IPS-18a (cell line): ENCODE data around the gene TJP1.

Source experiments
- H3K27ac ChIP-seq: one replicate; pipeline ENCODE4 v1.5.1; 2013; ENCODE audit warnings: low read length
- H3K27me3 ChIP-seq: one replicate; pipeline ENCODE4 v1.6.1; 2013; ENCODE audit warnings: mild to moderate bottlenecking, low read length; ENCODE audit not compliant: control insufficient read depth, insufficient read depth
- H3K36me3 ChIP-seq: one replicate; pipeline ENCODE4 v1.6.1; 2013; ENCODE audit warnings: low read depth, low read length; ENCODE audit not compliant: control insufficient read depth
- H3K4me1 ChIP-seq: one replicate; pipeline ENCODE4 v1.6.1; 2013; ENCODE audit warnings: low read depth, low read length; ENCODE audit not compliant: control insufficient read depth
- H3K4me3 ChIP-seq: one replicate; pipeline ENCODE4 v1.5.1; 2013; ENCODE audit warnings: low read length
- H3K9ac ChIP-seq: one replicate; pipeline ENCODE4 v1.6.1; 2013; ENCODE audit warnings: mild to moderate bottlenecking, low read length, moderate library complexity
- H3K9me3 ChIP-seq: one replicate; pipeline ENCODE4 v1.6.1; 2013; ENCODE audit warnings: low read depth, low read length; ENCODE audit not compliant: control insufficient read depth

TJP1 gene

DNA sequence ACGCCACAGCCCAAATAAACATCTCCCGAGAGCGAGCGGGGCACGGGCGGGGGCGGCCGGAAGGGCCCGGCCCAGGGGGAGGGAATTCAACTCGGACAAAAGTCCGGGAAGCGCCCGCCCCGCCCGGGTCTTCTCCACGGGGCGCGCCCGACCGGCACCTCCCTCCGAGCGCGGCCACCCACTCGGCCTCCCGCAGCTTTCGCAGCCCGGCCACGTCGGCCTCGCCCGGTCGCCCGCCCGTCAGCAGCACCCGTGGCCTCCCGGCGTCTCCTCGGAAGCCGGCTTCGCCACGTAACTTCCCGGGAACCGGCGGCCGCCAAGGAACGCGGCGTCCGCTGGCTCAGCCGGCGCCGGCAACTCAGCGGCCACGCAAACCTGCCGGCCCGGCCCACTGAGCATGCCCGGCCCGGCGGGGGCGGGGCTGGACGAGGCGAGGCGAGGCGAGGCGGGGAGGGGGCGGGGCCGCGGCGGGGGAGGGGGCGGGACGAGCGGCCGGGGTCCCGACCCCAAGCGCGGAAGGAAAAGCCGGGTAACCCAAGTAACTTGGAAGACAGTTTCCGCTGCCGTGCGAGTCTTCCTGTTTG lies at the start of gene TJP1:
Gene TJP1, minus strand, starts transcription at position 369 of the 584 bp plus-strand sequence. CDS start 440 bp downstream, outside the sequence.
- peaks cover 9% of the 10 kb centered on the region for H3K4me1 ChIP-seq
- no peaks in the 10 kb centered on the region for H3K36me3 ChIP-seq
- no peak within 1 kb of the TSS for H3K27ac ChIP-seq
- H3K4me3 ChIP-seq = peak within 1 kb of the TSS; percentile 85
- H3K9me3 ChIP-seq = no peaks in the 10 kb centered on the region
- peak within 1 kb of the TSS; percentile 78 for H3K9ac ChIP-seq
- peaks cover 12% of the 10 kb centered on the region for H3K27me3 ChIP-seq

DNA sequence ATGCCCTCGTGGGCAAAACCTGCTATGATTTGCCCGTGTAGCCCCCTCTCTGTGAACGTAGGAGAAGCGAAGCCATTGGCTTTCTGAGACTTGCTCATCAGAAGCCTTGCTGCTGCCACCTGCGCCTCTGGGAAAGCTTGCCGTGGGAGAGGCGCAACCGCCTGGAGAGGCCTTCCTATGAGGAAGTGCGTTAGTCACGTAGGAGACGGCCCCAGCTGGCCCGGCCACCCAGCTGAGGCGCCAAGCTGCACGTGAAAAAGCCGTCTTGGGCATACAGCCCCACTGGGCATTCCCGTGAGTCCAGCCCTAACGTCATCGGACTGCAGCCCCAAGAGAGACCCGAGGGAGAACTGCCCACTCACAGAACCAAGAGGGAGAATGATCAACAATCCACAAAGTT lies 49.1 kb upstream of the TJP1 start:
- Histone ChIP-seq H3K4me1 (no peaks in the 10 kb centered on the region), H3K27me3 (no peaks in the 10 kb centered on the region), H3K4me3 (no peak overlapping the region), H3K9ac (no peak overlapping the region), H3K9me3 (no peaks in the 10 kb centered on the region), H3K27ac (no peak overlapping the region), H3K36me3 (no peaks in the 10 kb centered on the region)

DNA sequence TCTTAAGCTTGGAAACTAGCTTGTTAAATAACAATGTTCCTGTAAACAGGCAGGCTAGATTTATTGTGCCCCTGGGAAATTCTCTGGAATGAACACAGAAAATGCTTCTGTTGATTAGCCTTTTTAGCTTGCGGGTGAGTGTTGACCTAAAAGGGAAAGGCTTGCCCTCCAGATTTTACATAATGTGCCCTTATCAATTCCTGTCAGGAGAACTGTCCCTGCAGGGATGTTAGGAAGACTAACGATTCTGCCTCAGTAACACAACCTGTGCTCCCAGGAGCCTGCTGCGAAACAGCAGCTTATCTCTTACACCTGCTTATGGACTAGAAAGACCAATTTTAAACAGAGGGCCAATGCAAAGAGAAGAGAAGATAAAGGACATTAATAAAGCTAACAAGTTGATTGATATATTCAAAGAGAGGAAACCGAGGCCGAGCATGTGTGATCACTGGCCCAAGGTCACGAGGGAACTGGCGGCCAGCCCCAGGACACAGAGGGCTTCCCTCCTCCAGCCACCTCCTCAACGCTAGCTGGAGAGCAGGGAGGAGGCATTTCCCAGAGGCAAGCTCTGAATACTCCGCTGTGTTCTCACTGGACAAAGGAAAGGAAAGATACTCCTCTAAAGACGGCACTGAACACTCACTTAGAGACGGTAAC lies 48.4 kb upstream of the TJP1 start:
- H3K4me3 ChIP-seq = no peak overlapping the region
- no peak overlapping the region for H3K27ac ChIP-seq
- H3K27me3 ChIP-seq = no peaks in the 10 kb centered on the region
- H3K9ac ChIP-seq = no peak overlapping the region
- H3K9me3 ChIP-seq = no peaks in the 10 kb centered on the region
- H3K36me3 ChIP-seq = no peaks in the 10 kb centered on the region
- no peaks in the 10 kb centered on the region for H3K4me1 ChIP-seq

DNA sequence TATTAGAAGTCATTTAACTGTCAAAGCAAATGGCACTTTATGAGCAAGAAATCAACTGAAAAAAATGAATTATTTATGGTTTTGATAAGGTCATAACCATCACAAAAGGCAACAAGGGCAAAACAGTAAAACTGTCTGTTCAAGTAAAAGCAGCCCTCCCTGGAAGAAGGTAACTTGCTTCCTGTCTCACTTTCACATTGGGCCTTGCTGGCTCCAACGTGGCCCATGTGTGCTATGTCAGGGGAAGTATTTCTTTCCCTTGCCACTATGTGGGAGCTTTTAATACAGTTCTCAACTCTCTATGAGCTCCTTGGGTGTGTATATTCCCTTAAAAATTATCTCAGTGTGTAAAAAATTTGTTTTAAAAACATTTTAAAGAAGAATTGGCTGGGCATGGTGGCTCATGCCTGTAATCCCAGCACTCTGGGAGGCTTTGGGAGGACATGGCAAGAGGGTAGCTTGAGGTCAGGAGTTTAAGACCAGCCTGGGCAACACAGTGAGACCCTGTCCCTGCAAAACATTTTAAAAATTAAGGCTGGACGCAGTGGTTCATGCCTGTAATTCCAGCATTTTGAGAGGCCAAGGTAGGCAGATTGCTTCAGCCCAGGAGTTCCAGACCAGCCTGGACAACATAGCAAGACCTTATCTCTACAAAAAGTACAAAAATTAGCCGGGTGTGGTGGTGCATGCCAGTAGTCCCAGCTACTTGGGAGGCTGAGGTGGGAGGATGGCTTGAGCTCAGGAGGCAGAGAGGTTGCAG lies 45.2 kb upstream of the TJP1 start:
- Histone ChIP-seq H3K9me3 (no peaks in the 10 kb centered on the region), H3K27me3 (no peaks in the 10 kb centered on the region), H3K4me1 (no peaks in the 10 kb centered on the region), H3K9ac (no peak overlapping the region), H3K27ac (no peak overlapping the region), H3K4me3 (no peak overlapping the region), H3K36me3 (no peaks in the 10 kb centered on the region)

DNA sequence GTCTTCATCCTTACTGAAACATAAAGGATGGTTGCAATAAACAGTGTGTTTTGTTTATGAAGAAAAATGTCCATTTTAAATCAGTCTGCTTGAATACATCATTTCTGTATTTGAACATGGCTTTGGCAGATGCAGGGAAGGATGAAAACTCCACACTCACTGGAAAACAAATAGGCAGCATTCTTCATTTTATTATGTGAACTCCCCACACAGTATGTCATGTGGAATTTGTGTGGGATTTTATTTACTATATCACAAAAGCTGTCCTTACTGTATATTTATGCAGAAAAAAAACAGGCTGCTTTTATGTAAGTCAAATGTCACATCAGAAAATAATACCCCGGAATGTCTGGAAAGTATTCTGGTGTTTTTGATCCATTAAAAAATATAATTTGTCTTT lies 44.1 kb upstream of the TJP1 start:
- H3K9me3 ChIP-seq = no peaks in the 10 kb centered on the region
- no peak overlapping the region for H3K9ac ChIP-seq
- no peak overlapping the region for H3K27ac ChIP-seq
- H3K4me1 ChIP-seq = no peaks in the 10 kb centered on the region
- no peaks in the 10 kb centered on the region for H3K27me3 ChIP-seq
- H3K4me3 ChIP-seq = no peak overlapping the region
- H3K36me3 ChIP-seq = no peaks in the 10 kb centered on the region

DNA sequence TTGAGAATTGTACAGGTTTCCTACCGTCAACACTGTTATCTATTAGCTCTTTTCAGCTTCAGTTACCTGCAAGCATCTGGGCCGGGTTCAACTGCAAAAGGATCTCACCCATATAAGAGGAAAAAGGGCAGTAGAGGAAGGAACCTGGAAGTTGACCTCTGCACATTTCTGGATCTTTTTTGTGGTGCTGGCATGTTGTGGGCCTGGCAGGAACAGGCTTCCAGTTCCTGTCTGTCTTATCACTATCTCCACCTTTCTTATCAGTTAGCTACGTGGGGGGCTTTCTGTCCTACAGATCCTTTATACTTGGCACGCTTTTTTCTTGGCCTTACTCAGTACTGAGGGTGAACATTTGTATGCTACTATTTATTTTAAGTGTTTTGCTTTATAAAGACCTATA lies 42.2 kb upstream of the TJP1 start:
- no peaks in the 10 kb centered on the region for H3K9me3 ChIP-seq
- no peak overlapping the region for H3K4me3 ChIP-seq
- no peaks in the 10 kb centered on the region for H3K27me3 ChIP-seq
- H3K36me3 ChIP-seq = no peaks in the 10 kb centered on the region
- no peak overlapping the region for H3K9ac ChIP-seq
- H3K27ac ChIP-seq = no peak overlapping the region
- no peaks in the 10 kb centered on the region for H3K4me1 ChIP-seq

DNA sequence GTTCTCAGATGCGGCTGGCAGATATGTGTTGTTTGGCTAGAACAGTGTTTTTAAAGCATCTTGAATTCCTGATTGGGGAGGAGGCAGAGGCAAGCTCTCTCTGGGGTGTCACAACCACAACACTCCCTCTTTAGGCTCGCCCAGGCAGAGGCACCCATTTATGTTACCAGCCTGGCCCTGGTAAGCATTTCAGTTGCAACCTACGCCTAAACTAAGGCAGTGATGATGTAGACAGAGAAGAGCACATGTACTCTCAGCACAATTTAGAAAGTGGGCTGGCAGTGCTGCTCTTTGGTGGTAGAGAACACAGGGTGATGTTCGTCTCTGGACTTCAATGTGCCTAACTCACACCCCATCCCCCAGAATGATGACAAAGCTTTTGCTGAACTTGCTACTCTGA lies 41.2 kb upstream of the TJP1 start:
- no peaks in the 10 kb centered on the region for H3K36me3 ChIP-seq
- no peaks in the 10 kb centered on the region for H3K9me3 ChIP-seq
- H3K27ac ChIP-seq = no peak overlapping the region
- H3K9ac ChIP-seq = no peak overlapping the region
- H3K4me3 ChIP-seq = no peak overlapping the region
- H3K27me3 ChIP-seq = no peaks in the 10 kb centered on the region
- H3K4me1 ChIP-seq = no peaks in the 10 kb centered on the region

DNA sequence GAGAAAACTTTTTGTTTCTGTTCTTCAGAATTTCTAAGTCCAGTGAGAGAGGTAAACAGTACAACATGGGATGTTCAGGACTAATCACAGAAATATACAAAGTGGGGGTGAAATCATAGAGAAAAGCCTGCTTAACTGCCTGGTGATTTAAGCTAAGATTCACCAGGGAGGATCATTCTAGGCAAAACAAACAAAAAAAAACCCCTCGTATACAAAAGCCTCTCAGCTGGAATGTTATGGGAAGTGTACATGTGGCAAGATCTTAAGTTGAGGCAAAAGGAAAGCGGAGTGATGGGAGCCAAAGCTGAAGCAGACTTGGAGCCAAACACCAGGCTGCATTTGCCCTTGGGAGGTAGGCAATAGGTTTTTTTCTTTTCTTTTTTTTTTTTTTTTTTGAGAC lies 40.0 kb upstream of the TJP1 start:
- Histone ChIP-seq H3K9me3 (no peaks in the 10 kb centered on the region), H3K9ac (no peak overlapping the region), H3K36me3 (no peaks in the 10 kb centered on the region), H3K27me3 (no peaks in the 10 kb centered on the region), H3K27ac (no peak overlapping the region), H3K4me1 (no peaks in the 10 kb centered on the region), H3K4me3 (no peak overlapping the region)

DNA sequence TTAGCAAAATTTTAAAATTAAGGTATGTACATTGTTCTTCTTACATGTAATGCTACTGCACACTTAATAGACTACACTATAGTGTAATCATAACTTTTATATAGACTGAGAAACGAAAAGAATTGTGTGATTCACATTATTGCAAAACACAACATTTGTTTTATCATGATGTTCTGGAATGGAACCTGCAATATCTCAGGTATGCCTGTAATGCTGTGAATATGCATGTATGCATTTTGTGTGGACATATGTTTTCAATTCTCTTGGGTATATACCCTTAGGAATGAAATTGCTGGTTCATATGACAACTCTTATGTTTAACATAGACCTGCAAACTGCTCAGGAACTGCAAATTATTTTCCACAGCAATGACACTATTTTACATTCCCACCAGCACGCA lies 38.6 kb upstream of the TJP1 start:
- Histone ChIP-seq H3K9ac (no peak overlapping the region), H3K4me1 (no peaks in the 10 kb centered on the region), H3K36me3 (no peaks in the 10 kb centered on the region), H3K27ac (no peak overlapping the region), H3K9me3 (no peaks in the 10 kb centered on the region), H3K4me3 (no peak overlapping the region), H3K27me3 (no peaks in the 10 kb centered on the region)

DNA sequence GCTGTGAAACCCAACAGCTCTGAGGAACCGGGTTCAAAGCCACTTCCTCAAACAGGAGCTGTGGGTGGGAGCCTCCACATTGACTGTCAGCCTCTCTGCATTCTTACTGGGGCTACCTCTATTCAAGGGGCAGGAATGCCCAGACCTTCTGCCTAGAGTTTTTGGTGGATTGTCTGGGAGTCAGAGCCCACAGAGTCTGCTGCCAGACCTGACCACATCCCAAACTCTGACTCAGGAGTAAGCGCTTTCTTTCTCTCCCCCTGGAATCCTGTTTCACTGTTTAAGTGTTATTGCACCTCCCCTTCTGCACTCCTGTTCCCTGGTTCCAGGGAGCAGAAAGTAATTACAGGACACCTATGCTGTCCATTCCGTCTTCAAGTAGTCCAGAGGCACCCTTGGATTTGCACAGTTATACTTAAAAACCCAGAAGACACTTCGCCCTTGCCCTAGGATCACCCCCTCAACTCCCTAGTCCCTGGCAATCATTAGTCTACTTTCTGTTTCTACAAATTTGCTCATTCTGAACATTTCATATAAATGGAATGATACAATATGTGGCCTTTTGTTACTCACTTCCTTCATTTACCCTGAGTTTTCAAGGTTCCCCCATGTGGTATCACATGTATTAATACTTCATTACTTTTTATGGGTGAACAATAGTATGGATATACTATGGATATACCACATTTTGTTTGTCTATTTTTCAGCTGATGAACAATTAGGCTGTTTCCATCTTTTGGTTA lies 37.9 kb upstream of the TJP1 start:
- Histone ChIP-seq H3K4me1 (no peaks in the 10 kb centered on the region), H3K9me3 (no peaks in the 10 kb centered on the region), H3K27ac (no peak overlapping the region), H3K9ac (no peak overlapping the region), H3K27me3 (no peaks in the 10 kb centered on the region), H3K4me3 (no peak overlapping the region), H3K36me3 (no peaks in the 10 kb centered on the region)

DNA sequence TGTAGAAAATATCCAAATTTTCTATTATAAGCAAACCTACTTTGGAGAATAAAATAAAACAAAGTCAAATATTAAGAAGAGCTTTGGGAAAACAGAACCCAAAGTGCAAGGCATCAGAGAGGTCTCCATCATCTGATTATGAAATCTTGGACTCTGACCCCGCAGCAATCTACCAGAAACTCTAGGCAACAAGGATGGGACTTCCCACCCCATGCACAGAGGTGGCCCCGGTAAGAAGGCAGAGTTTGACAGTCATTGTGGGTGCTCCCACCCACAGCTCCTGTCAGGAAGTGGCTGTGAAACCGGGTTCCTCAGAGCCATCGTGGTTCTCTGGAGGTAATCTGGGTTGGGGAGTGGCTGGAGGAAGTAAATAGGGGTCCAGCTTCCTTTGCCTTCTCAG lies 37.0 kb upstream of the TJP1 start:
- Histone ChIP-seq H3K9me3 (no peaks in the 10 kb centered on the region), H3K4me1 (no peaks in the 10 kb centered on the region), H3K9ac (no peak overlapping the region), H3K27me3 (no peaks in the 10 kb centered on the region), H3K36me3 (no peaks in the 10 kb centered on the region), H3K27ac (no peak overlapping the region), H3K4me3 (no peak overlapping the region)
